Right cardiac atrium (tissue), 5 donors: ENCODE data around the gene ALG12. TPM values are rescaled to one million over a fixed set of nuclear protein-coding genes. Genes with fewer than 3 reads are reported as not detected.

Source experiments
- ATAC-seq, 2 donors: fragments of 200-7000 bp; cut with Tn5 transposase; one replicate each; pipeline versions ENCODE4 v1.8.0 to v1.9.1; 2020; ENCODE audit warnings: moderate library complexity in 2 of 2, mild to moderate bottlenecking in 1 of 2
- DNase-seq, 3 donors: peaks; one replicate each; pipeline ENCODE4 v3.0.0-alpha.2; 2020
- H3K27ac ChIP-seq: one replicate; pipeline ENCODE4 v1.5.1; 2013; ENCODE audit warnings: mild to moderate bottlenecking, low read length, control low read depth, moderate library complexity
- H3K27me3 ChIP-seq: one replicate; pipeline ENCODE4 v1.6.1; 2013; ENCODE audit not compliant: control insufficient read depth, insufficient read depth
- H3K4me1 ChIP-seq: one replicate; pipeline ENCODE4 v1.6.1; 2013; ENCODE audit warnings: low read length; ENCODE audit not compliant: control insufficient read depth, insufficient read depth
- H3K4me3 ChIP-seq: one replicate; pipeline ENCODE4 v1.5.1; 2013; ENCODE audit warnings: low read length, control low read depth
- H3K9me3 ChIP-seq: one replicate; pipeline ENCODE4 v1.6.1; 2013; ENCODE audit warnings: low read length; ENCODE audit not compliant: control insufficient read depth
- WGBS: extraction: QIAGEN DNeasy Blood & Tissue Kit; methylation state at CpG from one replicate; pipeline ENCODE4 v1.1.7; 2013; 5-methylcytosine and 5-hydroxymethylcytosine counted together
- intact Hi-C, 4 donors: fragments of 100-400 bp; cut with DNase I; formaldehyde crosslinking; loops; one replicate each; pipeline versions ENCODE4 v1.11.0 to v1.14.0; 2022 to 2023
- polyA plus RNA-seq: library from polyadenylated mRNA; stranded (reverse); fragments of 200-250 nt; gene quantifications from one replicate; pipeline ENCODE4 v1.2.3, GENCODE V29; 2013
- total RNA-seq, 4 donors: library from RNA; stranded (reverse); fragmentation: NEBNext Ultra II Directional; extraction: Animal tissue kit (Norgen Biotek cat#: 25700); gene quantifications; one replicate each; pipeline ENCODE4 v1.2.1, GENCODE V29; 2021
- donor health status: healthy with polysubstance abuse.
- donor health status: DM: no; HTN: yes; CAD: no.
- donor health status: DM: no; HTN: no; CAD: no.
- donor health status: DM: no; HTN: yes; CAD: no; lungs with severe emphysema.
- donor health status: DM: yes; HTN: yes; CAD: no.

Gene ALG12
- total and polyA plus RNA-seq, 5 donors: 13.0 to 19.7 (median 16.2) TPM

- ATAC-seq (no peak), DNase-seq (no peak)
- 95% methylated on average over 20 of the region's 20 CpGs for WGBS
- Histone ChIP-seq H3K27ac (no peak overlapping the region), H3K9me3 (no peaks in the 10 kb centered on the region), H3K4me3 (no peak overlapping the region), H3K27me3 (no peaks in the 10 kb centered on the region), H3K4me1 (peaks cover 2% of the 10 kb centered on the region)
- intact Hi-C loops: no loop called here
Measured at GRCh38 chr22:49884075-49884474, 34.2 kb downstream of the ALG12 start.

DNA sequence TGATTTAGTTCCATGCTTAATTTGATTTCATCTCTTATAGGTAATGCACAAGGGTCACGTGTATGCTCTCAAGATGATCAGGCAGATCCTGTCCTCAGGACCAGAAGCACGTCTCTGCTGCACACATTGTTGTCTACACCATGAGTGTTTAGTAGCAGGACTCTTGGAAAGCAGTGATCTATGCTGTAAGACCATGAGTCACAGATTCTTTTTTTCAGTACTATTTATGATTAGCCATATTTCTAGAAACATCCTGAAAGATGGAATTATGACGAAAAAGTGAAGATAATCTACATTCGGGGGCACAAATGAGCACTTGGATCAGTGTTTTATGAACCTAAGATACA is 35.0 kb downstream of the ALG12 start:
- Histone ChIP-seq H3K9me3 (no peaks in the 10 kb centered on the region), H3K27me3 (no peaks in the 10 kb centered on the region), H3K27ac (no peak overlapping the region), H3K4me1 (peaks cover 2% of the 10 kb centered on the region), H3K4me3 (no peak overlapping the region)
- 95% methylated on average over 4 of the region's 4 CpGs for WGBS
- no peak for DNase-seq
- no peak for ATAC-seq
- intact Hi-C loops: no loop called here

DNA sequence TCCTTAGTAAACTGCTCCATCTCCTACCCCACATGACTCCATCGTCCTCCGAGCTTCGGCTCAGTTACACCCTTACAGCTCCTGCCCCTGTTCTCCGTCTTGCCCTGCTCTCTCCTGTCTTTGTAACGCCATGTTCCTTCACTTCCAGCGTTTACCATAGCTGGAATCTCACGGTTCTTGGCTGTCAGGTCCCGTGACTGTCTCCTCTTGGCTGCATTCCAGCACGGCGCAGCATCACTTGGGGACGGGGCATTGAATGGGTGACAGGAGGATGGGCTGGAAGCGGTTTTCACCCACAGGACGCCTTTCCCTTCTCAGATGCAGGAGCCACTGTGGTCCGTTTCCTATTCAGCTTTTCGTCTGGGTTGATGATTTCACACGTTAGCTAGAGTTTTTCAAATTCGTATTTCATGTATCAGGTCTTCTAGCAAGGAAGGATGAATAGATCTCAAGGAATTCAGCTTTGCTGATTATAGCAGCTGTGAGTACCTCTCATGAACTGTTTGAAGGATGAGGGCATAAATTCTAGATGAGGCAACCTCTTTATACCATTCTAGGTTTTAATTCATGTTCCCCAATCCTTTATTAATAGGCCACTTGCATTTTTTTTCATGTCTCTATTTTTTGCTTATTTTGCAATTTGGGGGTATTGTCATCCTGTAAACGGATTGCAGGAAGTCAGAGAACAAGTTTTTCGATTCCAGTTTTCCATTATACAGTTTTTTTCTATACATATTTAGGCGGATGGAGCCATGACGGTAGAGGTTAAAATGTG is 35.5 kb downstream of the ALG12 start:
- 65% methylated on average over 21 of the region's 21 CpGs for WGBS
- H3K27ac ChIP-seq: no peak overlapping the region
- DNase-seq (no peak), ATAC-seq (peak in 1 of 2 donors; percentile 32)
- no peak overlapping the region for H3K4me3 ChIP-seq
- intact Hi-C loops: no loop called here
- H3K4me1 ChIP-seq: peaks cover 2% of the 10 kb centered on the region
- H3K27me3 ChIP-seq: no peaks in the 10 kb centered on the region
- no peaks in the 10 kb centered on the region for H3K9me3 ChIP-seq

DNA sequence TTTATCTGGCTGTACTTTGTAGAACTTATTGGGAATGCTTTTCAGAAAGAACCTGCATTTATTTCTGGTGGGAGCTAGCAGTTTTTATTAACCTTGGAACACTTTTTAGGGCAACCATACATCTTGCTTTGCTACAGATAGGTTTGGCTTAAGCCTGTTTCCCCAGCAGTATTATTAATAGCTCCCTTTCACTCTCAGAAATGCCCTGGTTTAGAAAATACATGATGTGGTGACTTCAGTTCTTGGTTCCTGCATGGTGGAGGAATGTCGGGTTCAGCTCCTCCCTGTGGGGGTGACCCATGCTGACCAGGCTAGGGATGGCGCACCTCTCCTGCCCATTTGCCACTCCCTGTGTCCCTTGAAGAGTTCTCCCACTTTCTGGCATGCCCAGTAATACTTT is 36.4 kb downstream of the ALG12 start:
- DNase-seq: no peak
- Histone ChIP-seq H3K4me3 (no peak overlapping the region), H3K27ac (no peak overlapping the region), H3K9me3 (no peaks in the 10 kb centered on the region), H3K4me1 (peaks cover 2% of the 10 kb centered on the region), H3K27me3 (no peaks in the 10 kb centered on the region)
- intact Hi-C loops: no loop called here
- WGBS: 97% methylated on average over 2 of the region's 2 CpGs
- ATAC-seq: no peak

GRCh38 chr22:49880281-49880680 is 38.0 kb downstream of the ALG12 start:
- Histone ChIP-seq H3K27me3 (no peaks in the 10 kb centered on the region), H3K4me1 (peaks cover 2% of the 10 kb centered on the region), H3K4me3 (no peak overlapping the region), H3K27ac (no peak overlapping the region), H3K9me3 (no peaks in the 10 kb centered on the region)
- ATAC-seq (peak in 1 of 2 donors; percentile 13), DNase-seq (no peak)
- WGBS: 50% methylated on average over 20 of the region's 20 CpGs
- intact Hi-C loops: no loop called here

GRCh38 chr22:49879871-49880270 is 38.4 kb downstream of the ALG12 start:
- no peaks in the 10 kb centered on the region for H3K9me3 ChIP-seq
- intact Hi-C loops: no loop called here
- WGBS: 91% methylated on average over 9 of the region's 9 CpGs
- H3K4me1 ChIP-seq: peaks cover 2% of the 10 kb centered on the region
- DNase-seq: no peak
- no peak for ATAC-seq
- H3K27ac ChIP-seq: no peak overlapping the region
- H3K27me3 ChIP-seq: no peaks in the 10 kb centered on the region
- H3K4me3 ChIP-seq: no peak overlapping the region

DNA sequence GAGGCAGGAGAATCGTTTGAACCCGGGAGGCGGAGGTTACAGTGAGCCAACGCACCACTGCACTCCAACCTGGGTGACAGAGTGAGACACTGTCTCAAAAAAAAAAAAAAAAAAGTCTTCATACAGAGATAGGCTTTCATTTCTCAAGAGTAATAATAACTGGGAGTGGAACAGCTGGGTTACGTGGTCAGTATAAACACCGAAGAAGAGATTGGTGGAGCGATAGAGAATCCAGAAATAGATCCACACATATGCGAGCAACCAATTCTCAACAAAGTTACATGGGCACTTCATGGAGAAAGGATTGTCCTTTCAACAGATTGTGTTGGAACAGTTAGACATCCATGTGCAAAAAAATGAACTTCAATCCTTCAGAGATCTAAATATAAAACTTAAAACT is 40.0 kb downstream of the ALG12 start:
- Histone ChIP-seq H3K4me1 (peaks cover 2% of the 10 kb centered on the region), H3K27me3 (no peaks in the 10 kb centered on the region), H3K4me3 (no peak overlapping the region), H3K9me3 (no peaks in the 10 kb centered on the region), H3K27ac (no peak overlapping the region)
- ATAC-seq (no peak), DNase-seq (no peak)
- WGBS: 97% methylated on average over 8 of the region's 8 CpGs
- intact Hi-C loops: no loop called here

GRCh38 chr22:49877642-49878041 is 40.6 kb downstream of the ALG12 start:
- WGBS: 98% methylated on average over 7 of the region's 7 CpGs
- no peaks in the 10 kb centered on the region for H3K9me3 ChIP-seq
- intact Hi-C loops: no loop called here
- DNase-seq (peak in 1 of 3 donors; percentile 4), ATAC-seq (no peak)
- H3K27ac ChIP-seq: no peak overlapping the region
- no peak overlapping the region for H3K4me3 ChIP-seq
- no peaks in the 10 kb centered on the region for H3K27me3 ChIP-seq
- H3K4me1 ChIP-seq: peaks cover 2% of the 10 kb centered on the region

DNA sequence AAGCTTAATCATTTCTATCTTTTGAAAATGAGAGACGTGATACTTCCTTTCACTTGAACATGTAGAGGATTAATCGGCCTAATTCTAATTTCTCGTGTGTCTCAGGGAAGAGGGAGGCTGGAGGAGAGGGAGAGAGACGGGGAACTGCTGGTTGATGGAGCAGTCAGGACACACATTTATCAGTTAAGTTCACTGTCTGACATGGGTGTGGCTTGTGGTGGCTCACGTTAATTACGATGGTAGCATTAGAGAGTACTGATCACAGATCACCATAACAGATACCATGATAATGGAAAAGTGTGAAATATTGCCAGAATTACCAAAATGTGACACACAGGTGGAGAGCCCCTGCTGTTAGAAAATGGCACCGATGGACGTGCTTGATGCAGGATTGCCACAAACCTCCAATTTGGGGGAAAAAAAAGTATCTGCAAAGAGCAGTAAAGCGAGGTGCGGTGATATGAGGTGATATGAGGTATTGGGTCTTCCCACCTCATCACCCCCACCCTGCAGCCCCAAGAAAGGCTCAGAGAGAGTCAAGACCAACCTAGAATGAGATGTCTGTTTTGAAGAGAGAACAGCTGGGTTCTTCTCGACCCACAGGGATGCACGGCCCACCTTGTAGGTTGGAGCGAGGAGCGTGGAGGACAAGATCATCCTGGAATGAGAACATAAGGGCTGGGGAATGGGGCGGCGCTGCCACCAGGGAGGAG is 44.9 kb downstream of the ALG12 start:
- WGBS: 87% methylated on average over 16 of the region's 16 CpGs
- no peaks in the 10 kb centered on the region for H3K9me3 ChIP-seq
- DNase-seq (peak in 1 of 3 donors; percentile 19), ATAC-seq (no peak)
- no peaks in the 10 kb centered on the region for H3K4me1 ChIP-seq
- intact Hi-C loops: no loop called here
- H3K27me3 ChIP-seq: no peaks in the 10 kb centered on the region
- no peak overlapping the region for H3K27ac ChIP-seq
- H3K4me3 ChIP-seq: no peak overlapping the region

DNA sequence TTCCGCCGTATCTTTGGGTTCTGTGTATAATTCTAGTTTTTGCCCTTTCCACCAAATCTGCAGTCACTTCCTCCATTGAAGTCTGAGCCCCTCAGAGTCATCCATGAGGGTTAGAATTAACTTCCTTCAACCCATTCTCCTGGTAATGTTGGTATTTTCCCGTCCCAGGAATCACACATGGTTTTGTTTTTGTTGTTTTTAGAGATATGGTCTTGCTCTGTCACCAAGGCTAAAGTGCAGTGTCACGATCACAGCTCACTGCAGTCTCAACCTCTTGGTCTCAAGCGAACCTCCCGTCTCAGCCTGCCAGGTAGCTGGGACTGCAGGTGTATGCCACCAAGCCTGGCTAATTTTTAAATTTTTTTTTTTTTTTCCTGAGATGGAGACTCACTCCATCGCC is 45.9 kb downstream of the ALG12 start:
- ATAC-seq: no peak
- H3K4me1 ChIP-seq: no peaks in the 10 kb centered on the region
- no peak overlapping the region for H3K27ac ChIP-seq
- WGBS: 88% methylated on average over 7 of the region's 7 CpGs
- no peak overlapping the region for H3K4me3 ChIP-seq
- no peaks in the 10 kb centered on the region for H3K27me3 ChIP-seq
- no peak for DNase-seq
- H3K9me3 ChIP-seq: no peaks in the 10 kb centered on the region
- intact Hi-C loops: no loop called here

- DNase-seq (peak in 1 of 3 donors; percentile 10), ATAC-seq (no peak)
- intact Hi-C loops: no loop called here
- Histone ChIP-seq H3K27me3 (no peaks in the 10 kb centered on the region), H3K4me1 (no peaks in the 10 kb centered on the region), H3K27ac (no peak overlapping the region), H3K4me3 (no peak overlapping the region), H3K9me3 (no peaks in the 10 kb centered on the region)
- WGBS: 96% methylated on average over 4 of the region's 4 CpGs
Measured at GRCh38 chr22:49871482-49871881, 46.8 kb downstream of the ALG12 start.
